Neural progenitor cell (in vitro differentiated cells): ENCODE results near the gene ABCC3.

Source experiments
- CTCF ChIP-seq: fragments of 200-600 bp; sonication (generic); IDR thresholded peaks from 2 replicates; pipeline ENCODE4 v1.5.1; 2017; ENCODE audit warnings: antibody characterized with exemption, mild to moderate bottlenecking
- EZH2 ChIP-seq: fragments of 200-600 bp; sonication (generic); IDR thresholded peaks from 2 replicates; pipeline ENCODE4 v1.6.1; 2017; ENCODE audit warnings: antibody characterized with exemption, mild to moderate bottlenecking, moderate library complexity

GRCh38 chr17:50585346-50585745 is 49.3 kb upstream of the ABCC3 start:
- TF ChIP-seq CTCF: no peak
- no peak for TF ChIP-seq EZH2
